CD8-positive, alpha-beta memory T cell (primary cell): ENCODE measurements around the gene ITGA5. TPM values are rescaled to one million over a fixed set of nuclear protein-coding genes. Genes with fewer than 3 reads are reported as not detected.

Source experiments
- CTCF ChIA-PET: fragments of 350-600 bp; sonication (Branson Sonifier 250); formaldehyde crosslinking; loops from one replicate; lab custom pipeline; 2021; ENCODE audit warnings: antibody characterized with exemption; lab: Charles Lee
- POLR2A ChIA-PET: fragments of 350-600 bp; sonication (Branson Sonifier 250); formaldehyde crosslinking; loops from one replicate; lab custom pipeline; 2021; ENCODE audit warnings: antibody characterized with exemption; lab: Charles Lee
- DNase-seq, 5 donors: peaks; one replicate each; pipeline versions ENCODE4 v3.0.0 to v3.0.0-alpha.2; 2020 to 2022; ENCODE audit warnings: mixed read lengths in 1 of 5
- H3K27ac ChIP-seq: one replicate; pipeline ENCODE4 v1.7.0; 2013; ENCODE audit warnings: low read depth, mild to moderate bottlenecking, low read length, moderate library complexity
- H3K27me3 ChIP-seq: 2 replicates; pipeline ENCODE4 v1.7.0; 2013; ENCODE audit warnings: low read length, mild to moderate bottlenecking; ENCODE audit not compliant: insufficient read depth, poor library complexity, severe bottlenecking
- H3K36me3 ChIP-seq: 2 replicates; pipeline ENCODE4 v1.7.0; 2013; ENCODE audit warnings: mild to moderate bottlenecking, low read length, moderate library complexity; ENCODE audit not compliant: insufficient read depth
- H3K4me1 ChIP-seq: 2 replicates; pipeline ENCODE4 v1.7.0; 2013; ENCODE audit warnings: mild to moderate bottlenecking, low read length, moderate library complexity; ENCODE audit not compliant: insufficient read depth
- H3K4me3 ChIP-seq: 2 replicates; pipeline ENCODE4 v1.7.0; 2013; ENCODE audit warnings: mild to moderate bottlenecking, low read length
- H3K9me3 ChIP-seq: 2 replicates; pipeline ENCODE4 v1.7.0; 2013; ENCODE audit warnings: mild to moderate bottlenecking, low read length
- H3K27ac Mint-ChIP-seq, 8 donors: one replicate each; pipeline ENCODE4 v1.8.0; 2020 to 2021; ENCODE audit warnings: mixed read lengths in 8 of 8, mild to moderate bottlenecking in 6 of 8, inconsistent platforms in 3 of 8, moderate library complexity in 3 of 8
- H3K27me3 Mint-ChIP-seq, 2 donors: one replicate each; pipeline ENCODE4 v1.8.0; 2020 to 2021; ENCODE audit warnings: mixed read lengths in 2 of 2, mild to moderate bottlenecking in 1 of 2, moderate library complexity in 1 of 2
- H3K36me3 Mint-ChIP-seq, 3 donors: one replicate each; pipeline ENCODE4 v1.8.0; 2020 to 2021; ENCODE audit warnings: mixed read lengths in 3 of 3, inconsistent platforms in 1 of 3, mild to moderate bottlenecking in 1 of 3
- H3K4me1 Mint-ChIP-seq, 3 donors: one replicate each; pipeline ENCODE4 v1.8.0; 2020 to 2021; ENCODE audit warnings: mixed read lengths in 3 of 3, inconsistent platforms in 1 of 3, mild to moderate bottlenecking in 1 of 3
- H3K4me3 Mint-ChIP-seq, 7 donors: one replicate each; pipeline ENCODE4 v1.8.0; 2020 to 2021; ENCODE audit warnings: mixed read lengths in 7 of 7, mild to moderate bottlenecking in 6 of 7, moderate library complexity in 4 of 7, inconsistent platforms in 2 of 7
- H3K9me3 Mint-ChIP-seq, 5 donors: one replicate each; pipeline ENCODE4 v1.8.0; 2020 to 2022; ENCODE audit warnings: mixed read lengths in 5 of 5, mild to moderate bottlenecking in 3 of 5, moderate library complexity in 2 of 5, inconsistent platforms in 1 of 5
- polyA plus RNA-seq: library from polyadenylated mRNA; unstranded; fragments of 300-500 nt; fragmentation: Illumina TruSeq; gene quantifications from one replicate; pipeline ENCODE4 v1.2.3, GENCODE V29; 2021
- total RNA-seq, 2 experiments: library from RNA; stranded (reverse); gene quantifications; one replicate each; pipeline ENCODE4 v1.2.3, GENCODE V29; 2021

The ITGA5 gene
- total and polyA plus RNA-seq, 3 experiments from 2014 or later, result 23.2 to 50.6 (median 25.7) TPM

DNA sequence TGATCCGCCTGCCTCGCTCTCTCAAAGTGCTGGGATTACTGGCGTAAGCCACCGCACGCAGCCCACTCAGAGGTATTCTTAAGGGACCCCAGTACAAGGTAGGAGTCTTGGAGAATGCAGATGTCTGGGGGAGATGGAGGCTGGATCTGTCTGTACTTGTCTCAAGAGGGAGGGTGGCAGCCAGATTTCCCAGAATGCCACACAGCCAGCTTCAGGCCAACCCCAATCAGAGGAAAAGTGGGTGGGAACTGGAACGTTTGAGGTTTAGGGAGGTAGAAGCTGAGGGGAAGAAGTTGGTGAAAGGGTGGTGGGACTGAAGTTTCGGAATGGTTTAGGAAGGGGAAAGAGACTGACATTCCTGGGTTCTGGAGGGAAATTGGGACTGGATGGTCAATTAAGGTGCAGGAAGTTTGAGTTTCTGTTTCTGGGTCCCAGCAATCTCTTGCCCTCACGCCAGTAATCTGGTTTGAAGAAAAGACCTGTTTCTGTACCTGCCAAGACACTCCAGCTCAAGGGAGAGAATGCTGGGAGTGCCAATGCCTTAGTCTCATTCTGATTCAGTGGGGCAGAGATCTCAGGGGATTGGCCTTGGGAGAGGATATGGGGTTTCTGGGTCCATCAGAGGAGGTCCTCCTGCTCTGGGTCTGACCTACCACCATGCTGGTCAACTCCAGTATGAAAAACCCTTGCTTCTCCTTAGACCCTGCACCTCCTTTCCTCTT lies 26.4 kb downstream of the ITGA5 start:
- POLR2A ChIA-PET, result no interaction called here
- peaks cover 0 to 41% (median 13%) of the 10 kb centered on the region in 3 donors for H3K36me3 Mint-ChIP-seq
- Histone ChIP-seq H3K4me3 (no peak overlapping the region), H3K36me3 (peaks cover 29% of the 10 kb centered on the region), H3K27ac (no peak overlapping the region), H3K9me3 (no peaks in the 10 kb centered on the region), H3K4me1 (peaks cover 22% of the 10 kb centered on the region), H3K27me3 (no peaks in the 10 kb centered on the region)
- CTCF ChIA-PET, result interaction anchor here (0.6 to 2.8 kb wide), 9 partner anchors 12 to 171 kb away, joined by 3 to 20 read pairs (median 3); no protein-coding TSS in a partner anchor
- peak overlapping the region in 1 of 8 donors; percentile 24 for H3K27ac Mint-ChIP-seq
- H3K9me3 Mint-ChIP-seq, result no peaks in the 10 kb centered on the region
- H3K27me3 Mint-ChIP-seq, result no peaks in the 10 kb centered on the region
- DNase-seq, result no peak
- peak overlapping the region in 5 of 7 donors; percentile 19 to 76 (median 24) for H3K4me3 Mint-ChIP-seq
- peaks cover 20 to 36% (median 30%) of the 10 kb centered on the region in 3 donors for H3K4me1 Mint-ChIP-seq

GRCh38 chr12:54390668-54391551 lies 28.2 kb downstream of the ITGA5 start:
- no peaks in the 10 kb centered on the region for H3K9me3 Mint-ChIP-seq
- peak overlapping the region; percentile 38 for H3K27ac ChIP-seq
- H3K27me3 Mint-ChIP-seq, result no peaks in the 10 kb centered on the region
- H3K4me1 ChIP-seq, result peaks cover 22% of the 10 kb centered on the region
- H3K9me3 ChIP-seq, result no peaks in the 10 kb centered on the region
- peaks cover 0 to 24% (median 6%) of the 10 kb centered on the region in 3 donors for H3K36me3 Mint-ChIP-seq
- H3K27me3 ChIP-seq, result no peaks in the 10 kb centered on the region
- H3K36me3 ChIP-seq, result peaks cover 12% of the 10 kb centered on the region
- H3K4me1 Mint-ChIP-seq, result peaks cover 20 to 36% (median 30%) of the 10 kb centered on the region in 3 donors
- POLR2A ChIA-PET, result interaction anchor here (0.6 kb wide), 1 partner anchor 22 kb away, joined by 3 read pairs; no protein-coding TSS in a partner anchor
- CTCF ChIA-PET, result interaction anchor here (1.1 to 2.8 kb wide), 6 partner anchors 9 to 132 kb away, joined by 3 to 20 read pairs (median 6); no protein-coding TSS in a partner anchor
- H3K4me3 ChIP-seq, result peak overlapping the region; percentile 50
- DNase-seq, result peak; percentile 60 to 82 (median 69)
- H3K27ac Mint-ChIP-seq, result peak overlapping the region in 2 of 8 donors; percentile 75 to 91
- H3K4me3 Mint-ChIP-seq, result peak overlapping the region; percentile 7 to 91 (median 75)

DNA sequence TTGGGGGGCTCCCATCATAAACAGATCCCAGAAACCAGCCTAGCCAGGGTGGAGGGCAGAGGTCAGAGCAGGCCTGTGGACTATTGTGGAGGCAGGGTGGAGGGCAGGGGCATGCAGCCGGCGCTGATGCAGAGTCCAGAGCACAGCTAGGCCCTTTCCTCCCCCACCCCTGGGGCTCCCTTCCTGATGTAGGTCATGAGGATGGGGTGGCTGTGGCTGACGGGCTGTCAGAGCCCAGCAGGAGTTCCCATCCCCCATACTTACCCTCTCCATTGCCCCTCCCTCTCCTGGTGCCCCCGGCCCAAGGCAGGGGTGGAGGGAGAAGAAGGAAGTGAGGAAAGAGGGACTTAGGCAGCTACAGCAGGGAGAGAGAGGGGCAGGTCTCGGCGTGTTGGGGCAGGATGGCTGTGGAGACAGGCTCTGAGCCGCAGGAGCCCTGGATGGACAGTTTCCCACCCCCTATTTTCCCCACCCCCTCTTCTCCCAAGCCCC lies 28.8 kb downstream of the ITGA5 start:
- Mint-ChIP-seq H3K27me3 (no peaks in the 10 kb centered on the region), H3K9me3 (no peaks in the 10 kb centered on the region), H3K4me3 (peak overlapping the region; percentile 29 to 81 (median 61)), H3K36me3 (peaks cover 0 to 17% (median 6%) of the 10 kb centered on the region in 3 donors), H3K27ac (peak overlapping the region in 4 of 8 donors; percentile 31 to 91 (median 68)), H3K4me1 (peaks cover 20 to 36% (median 30%) of the 10 kb centered on the region in 3 donors)
- CTCF ChIA-PET, result interaction anchor here (1.1 to 2.8 kb wide), 3 partner anchors 9 to 34 kb away, joined by 3 to 8 read pairs (median 6); no protein-coding TSS in a partner anchor
- Histone ChIP-seq H3K36me3 (peaks cover 8% of the 10 kb centered on the region), H3K27me3 (no peaks in the 10 kb centered on the region), H3K9me3 (no peaks in the 10 kb centered on the region), H3K27ac (peak overlapping the region; percentile 38), H3K4me3 (no peak overlapping the region), H3K4me1 (peaks cover 22% of the 10 kb centered on the region)
- POLR2A ChIA-PET, result no interaction called here
- DNase-seq, result no peak

- peaks cover 3% of the 10 kb centered on the region for H3K36me3 ChIP-seq
- ChIA-PET CTCF (interaction anchor here (1.1 to 2.8 kb wide), 3 partner anchors 10 to 35 kb away, joined by 3 to 8 read pairs (median 6); no protein-coding TSS in a partner anchor), POLR2A (no interaction called here)
- H3K27me3 ChIP-seq, result no peaks in the 10 kb centered on the region
- peaks cover 22% of the 10 kb centered on the region for H3K4me1 ChIP-seq
- H3K4me3 ChIP-seq, result no peak overlapping the region
- peak overlapping the region in 4 of 8 donors; percentile 13 to 80 (median 43) for H3K27ac Mint-ChIP-seq
- peak overlapping the region in 6 of 7 donors; percentile 8 to 68 (median 40) for H3K4me3 Mint-ChIP-seq
- H3K27ac ChIP-seq, result peak overlapping the region; percentile 16
- H3K27me3 Mint-ChIP-seq, result no peaks in the 10 kb centered on the region
- H3K9me3 Mint-ChIP-seq, result no peaks in the 10 kb centered on the region
- H3K4me1 Mint-ChIP-seq, result peaks cover 20 to 34% (median 24%) of the 10 kb centered on the region in 3 donors
- peaks cover 0 to 12% (median 6%) of the 10 kb centered on the region in 3 donors for H3K36me3 Mint-ChIP-seq
- no peaks in the 10 kb centered on the region for H3K9me3 ChIP-seq
- no peak for DNase-seq
Measured at GRCh38 chr12:54389607-54390175, 29.4 kb downstream of the ITGA5 start.

- Mint-ChIP-seq H3K27me3 (no peaks in the 10 kb centered on the region), H3K27ac (peak overlapping the region in 2 of 8 donors; percentile 13 to 37), H3K4me3 (no peak overlapping the region), H3K9me3 (no peaks in the 10 kb centered on the region), H3K4me1 (peaks cover 14 to 28% (median 19%) of the 10 kb centered on the region in 3 donors), H3K36me3 (peaks cover 0 to 7% (median 6%) of the 10 kb centered on the region in 3 donors)
- H3K27me3 ChIP-seq, result no peaks in the 10 kb centered on the region
- H3K9me3 ChIP-seq, result no peaks in the 10 kb centered on the region
- H3K36me3 ChIP-seq, result no peaks in the 10 kb centered on the region
- H3K4me3 ChIP-seq, result no peak overlapping the region
- peaks cover 17% of the 10 kb centered on the region for H3K4me1 ChIP-seq
- CTCF ChIA-PET, result interaction anchor here (1.5 kb wide), 1 partner anchor 11 kb away, joined by 6 read pairs; no protein-coding TSS in a partner anchor
- peak overlapping the region; percentile 16 for H3K27ac ChIP-seq
- DNase-seq, result no peak
- POLR2A ChIA-PET, result no interaction called here
Measured at GRCh38 chr12:54389134-54389508, 29.9 kb downstream of the ITGA5 start.

GRCh38 chr12:54388237-54389133 lies 30.6 kb downstream of the ITGA5 start:
- peaks cover 8 to 22% (median 12%) of the 10 kb centered on the region in 3 donors for H3K4me1 Mint-ChIP-seq
- no peaks in the 10 kb centered on the region for H3K27me3 ChIP-seq
- peak overlapping the region in 1 of 7 donors; percentile 3 for H3K4me3 Mint-ChIP-seq
- no peaks in the 10 kb centered on the region for H3K36me3 ChIP-seq
- DNase-seq, result no peak
- H3K27me3 Mint-ChIP-seq, result no peaks in the 10 kb centered on the region
- no peak overlapping the region for H3K4me3 ChIP-seq
- no peaks in the 10 kb centered on the region for H3K9me3 Mint-ChIP-seq
- peak overlapping the region in 4 of 8 donors; percentile 7 to 77 (median 42) for H3K27ac Mint-ChIP-seq
- peaks cover 11% of the 10 kb centered on the region for H3K4me1 ChIP-seq
- ChIA-PET CTCF (interaction anchor here (0.8 to 2.0 kb wide), 4 partner anchors 9 to 51 kb away, joined by 3 to 8 read pairs (median 6); no protein-coding TSS in a partner anchor), POLR2A (interaction anchor here (0.6 kb wide), 2 partner anchors 9 to 82 kb away, joined by 3 to 5 read pairs; no protein-coding TSS in a partner anchor)
- peak overlapping the region; percentile 54 for H3K27ac ChIP-seq
- H3K9me3 ChIP-seq, result no peaks in the 10 kb centered on the region
- H3K36me3 Mint-ChIP-seq, result peaks cover 0 to 6% (median 1%) of the 10 kb centered on the region in 3 donors
